ENCODE data around the gene MAPKAPK2.

DNA sequence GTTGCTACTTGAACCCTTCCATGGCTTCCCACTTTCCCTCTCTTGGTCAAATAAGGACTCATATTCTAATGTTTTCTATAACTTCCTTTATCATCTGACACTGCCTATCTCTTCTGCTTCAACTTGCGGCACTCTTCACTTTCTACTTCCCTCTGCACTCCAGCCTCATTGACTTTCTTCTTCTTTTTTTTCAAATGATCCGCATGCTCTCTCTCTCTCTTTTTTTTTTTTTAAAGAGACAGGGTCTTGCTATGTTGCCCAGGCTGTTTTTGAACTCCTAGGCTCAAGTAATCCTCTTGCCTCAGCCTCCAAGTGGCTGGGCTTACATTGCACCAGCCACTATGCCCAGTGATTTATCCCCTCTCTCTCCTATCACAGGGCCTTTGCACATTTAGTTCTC, 94.9 kb downstream of the MAPKAPK2 start:
- TF ChIP-seq ZFP41 (tag by site-specific recombination; IDR thresholded peaks at IDR 0.05; ENCODE audit: borderline replicate concordance) (no peak), ZNF623 (tag by site-specific recombination; IDR thresholded peaks at IDR 0.05) (no peak)
- TF ChIP-seq, protein P1, sequence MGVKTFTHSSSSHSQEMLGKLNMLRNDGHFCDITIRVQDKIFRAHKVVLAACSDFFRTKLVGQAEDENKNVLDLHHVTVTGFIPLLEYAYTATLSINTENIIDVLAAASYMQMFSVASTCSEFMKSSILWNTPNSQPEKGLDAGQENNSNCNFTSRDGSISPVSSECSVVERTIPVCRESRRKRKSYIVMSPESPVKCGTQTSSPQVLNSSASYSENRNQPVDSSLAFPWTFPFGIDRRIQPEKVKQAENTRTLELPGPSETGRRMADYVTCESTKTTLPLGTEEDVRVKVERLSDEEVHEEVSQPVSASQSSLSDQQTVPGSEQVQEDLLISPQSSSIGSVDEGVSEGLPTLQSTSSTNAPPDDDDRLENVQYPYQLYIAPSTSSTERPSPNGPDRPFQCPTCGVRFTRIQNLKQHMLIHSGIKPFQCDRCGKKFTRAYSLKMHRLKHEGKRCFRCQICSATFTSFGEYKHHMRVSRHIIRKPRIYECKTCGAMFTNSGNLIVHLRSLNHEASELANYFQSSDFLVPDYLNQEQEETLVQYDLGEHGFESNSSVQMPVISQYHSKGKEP (tag by site-specific recombination; IDR thresholded peaks at IDR 0.05): no peak

Measured in HEK293 (cell line).